ENCODE measurements around the gene PLXNB2. TPM values are rescaled to one million over a fixed set of nuclear protein-coding genes. Genes with fewer than 3 reads are reported as not detected.

Gene PLXNB2
- total RNA-seq, 1 donor from 2014 or later: 95.2 TPM

DNA sequence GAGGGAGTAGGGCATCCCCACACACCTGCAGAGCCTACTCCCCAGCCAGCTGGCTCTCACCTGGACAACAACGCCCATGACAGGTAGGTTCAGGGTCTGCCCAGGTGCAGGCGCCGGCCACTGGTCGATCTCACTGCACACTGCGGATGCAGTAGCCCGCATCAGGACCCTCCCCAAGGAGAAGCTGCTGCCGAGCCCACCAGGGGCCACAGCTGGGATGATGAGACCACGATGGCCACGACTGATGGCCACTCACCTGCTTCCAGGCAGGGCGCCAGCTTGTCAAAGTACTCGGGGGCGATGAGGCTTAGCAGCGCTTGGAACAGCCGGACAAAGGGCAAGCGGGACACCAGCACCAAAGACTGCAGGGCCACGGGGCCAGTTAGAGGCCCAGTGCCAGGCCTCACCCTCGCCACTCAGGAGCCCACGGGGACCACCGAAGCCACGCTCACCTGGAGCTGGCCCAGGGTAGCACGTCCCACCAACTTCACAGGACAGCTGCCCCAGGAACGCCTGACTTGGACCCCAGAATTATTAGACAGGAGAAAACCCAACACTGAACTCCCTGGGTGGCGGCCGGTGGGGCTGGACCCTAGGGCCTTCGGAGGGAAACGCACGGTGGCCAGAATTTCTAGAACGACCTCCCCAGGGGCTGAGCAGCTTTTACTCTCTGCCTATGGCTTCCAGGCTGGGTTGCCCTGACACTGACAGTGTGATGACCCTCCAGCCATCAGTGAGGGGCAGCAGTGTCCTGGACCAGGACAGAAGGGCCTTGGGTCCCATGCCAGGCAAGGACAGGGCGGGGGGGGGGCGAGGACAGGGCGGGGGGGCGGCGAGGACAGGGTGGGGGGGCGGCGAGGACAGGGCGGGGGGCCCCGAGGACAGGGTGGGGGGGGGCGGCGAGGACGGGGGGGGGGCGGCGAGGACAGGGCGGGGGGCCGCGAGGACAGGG lies 8.9 kb upstream of the PLXNB2 start:
- Mint-ChIP-seq H3K27ac (ENCODE audit: unreplicated experiment) (no peak overlapping the region), H3K36me3 (ENCODE audit: unreplicated experiment) (no peaks in the 10 kb centered on the region), H3K9me3 (ENCODE audit: unreplicated experiment) (peaks cover 4% of the 10 kb centered on the region), H3K27me3 (ENCODE audit: unreplicated experiment) (peaks cover 8% of the 10 kb centered on the region), H3K4me3 (ENCODE audit: unreplicated experiment) (no peak overlapping the region), H3K4me1 (ENCODE audit: low read depth, unreplicated experiment) (peaks cover 12% of the 10 kb centered on the region)
- TF ChIP-seq, protein P1, sequence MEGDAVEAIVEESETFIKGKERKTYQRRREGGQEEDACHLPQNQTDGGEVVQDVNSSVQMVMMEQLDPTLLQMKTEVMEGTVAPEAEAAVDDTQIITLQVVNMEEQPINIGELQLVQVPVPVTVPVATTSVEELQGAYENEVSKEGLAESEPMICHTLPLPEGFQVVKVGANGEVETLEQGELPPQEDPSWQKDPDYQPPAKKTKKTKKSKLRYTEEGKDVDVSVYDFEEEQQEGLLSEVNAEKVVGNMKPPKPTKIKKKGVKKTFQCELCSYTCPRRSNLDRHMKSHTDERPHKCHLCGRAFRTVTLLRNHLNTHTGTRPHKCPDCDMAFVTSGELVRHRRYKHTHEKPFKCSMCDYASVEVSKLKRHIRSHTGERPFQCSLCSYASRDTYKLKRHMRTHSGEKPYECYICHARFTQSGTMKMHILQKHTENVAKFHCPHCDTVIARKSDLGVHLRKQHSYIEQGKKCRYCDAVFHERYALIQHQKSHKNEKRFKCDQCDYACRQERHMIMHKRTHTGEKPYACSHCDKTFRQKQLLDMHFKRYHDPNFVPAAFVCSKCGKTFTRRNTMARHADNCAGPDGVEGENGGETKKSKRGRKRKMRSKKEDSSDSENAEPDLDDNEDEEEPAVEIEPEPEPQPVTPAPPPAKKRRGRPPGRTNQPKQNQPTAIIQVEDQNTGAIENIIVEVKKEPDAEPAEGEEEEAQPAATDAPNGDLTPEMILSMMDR (IDR thresholded peaks at IDR 0.05; ENCODE audit: partially characterized antibody, unreplicated experiment): no peak
- peak; percentile 40 for DNase-seq

- TF ChIP-seq, protein P1 (IDR thresholded peaks at IDR 0.05; ENCODE audit: partially characterized antibody, unreplicated experiment): no peak
- H3K4me1 Mint-ChIP-seq (ENCODE audit: low read depth, unreplicated experiment): peaks cover 12% of the 10 kb centered on the region
- DNase-seq: peak; percentile 16
- peak overlapping the region; percentile 79 for H3K27ac Mint-ChIP-seq (ENCODE audit: unreplicated experiment)
- peaks cover 8% of the 10 kb centered on the region for H3K27me3 Mint-ChIP-seq (ENCODE audit: unreplicated experiment)
- no peaks in the 10 kb centered on the region for H3K36me3 Mint-ChIP-seq (ENCODE audit: unreplicated experiment)
- H3K4me3 Mint-ChIP-seq (ENCODE audit: unreplicated experiment): peak overlapping the region; percentile 38
- peaks cover 4% of the 10 kb centered on the region for H3K9me3 Mint-ChIP-seq (ENCODE audit: unreplicated experiment)
Observed at GRCh38 chr22:50315289-50316113, 8.1 kb upstream of the PLXNB2 start.

- H3K27me3 Mint-ChIP-seq (ENCODE audit: unreplicated experiment): peaks cover 9% of the 10 kb centered on the region
- peaks cover 4% of the 10 kb centered on the region for H3K9me3 Mint-ChIP-seq (ENCODE audit: unreplicated experiment)
- no peak overlapping the region for H3K4me3 Mint-ChIP-seq (ENCODE audit: unreplicated experiment)
- H3K4me1 Mint-ChIP-seq (ENCODE audit: low read depth, unreplicated experiment): peaks cover 9% of the 10 kb centered on the region
- DNase-seq: peak; percentile 21
- no peaks in the 10 kb centered on the region for H3K36me3 Mint-ChIP-seq (ENCODE audit: unreplicated experiment)
- TF ChIP-seq, protein P1 (IDR thresholded peaks at IDR 0.05; ENCODE audit: partially characterized antibody, unreplicated experiment): no peak
- H3K27ac Mint-ChIP-seq (ENCODE audit: unreplicated experiment): no peak overlapping the region
Observed at GRCh38 chr22:50314455-50315288, 7.2 kb upstream of the PLXNB2 start.

- Mint-ChIP-seq H3K9me3 (ENCODE audit: unreplicated experiment) (peaks cover 4% of the 10 kb centered on the region), H3K27me3 (ENCODE audit: unreplicated experiment) (peaks cover 9% of the 10 kb centered on the region), H3K4me1 (ENCODE audit: low read depth, unreplicated experiment) (peaks cover 11% of the 10 kb centered on the region), H3K4me3 (ENCODE audit: unreplicated experiment) (no peak overlapping the region), H3K27ac (ENCODE audit: unreplicated experiment) (no peak overlapping the region), H3K36me3 (ENCODE audit: unreplicated experiment) (no peaks in the 10 kb centered on the region)
- DNase-seq: no peak
- TF ChIP-seq, protein P1 (IDR thresholded peaks at IDR 0.05; ENCODE audit: partially characterized antibody, unreplicated experiment): no peak
Observed at GRCh38 chr22:50314081-50314454, 6.6 kb upstream of the PLXNB2 start.
